IPS DF 19.7 (cell line): ENCODE measurements around the gene ACBD7.

Experiments used
- DNase-seq: peaks from one replicate; pipeline ENCODE4 v3.0.0-alpha.2; 2013; ENCODE audit warnings: low read depth, low spot score

The ACBD7 gene

GRCh38 chr10:15088428-15089261, at the start of gene ACBD7:
TSS of gene ACBD7 (minus strand) at chr10:15088776. CDS start at chr10:15088728, 48 bp downstream.
- DNase-seq, result no peak

- no peak for DNase-seq
Measured at GRCh38 chr10:15137636-15138035, 49.1 kb upstream of the ACBD7 start.

- DNase-seq, result no peak
Measured at GRCh38 chr10:15137036-15137359, 48.4 kb upstream of the ACBD7 start.

GRCh38 chr10:15136129-15137035, 47.8 kb upstream of the ACBD7 start:
- DNase-seq, result no peak

- DNase-seq, result no peak
Measured at GRCh38 chr10:15131330-15131729, 42.8 kb upstream of the ACBD7 start.

GRCh38 chr10:15124908-15125307, 36.3 kb upstream of the ACBD7 start:
- DNase-seq, result no peak

GRCh38 chr10:15124190-15124589, 35.6 kb upstream of the ACBD7 start:
- no peak for DNase-seq

GRCh38 chr10:15123749-15124184, 35.2 kb upstream of the ACBD7 start:
- no peak for DNase-seq

GRCh38 chr10:15122477-15123030, 34.0 kb upstream of the ACBD7 start:
- DNase-seq, result no peak

GRCh38 chr10:15121707-15122106, 33.1 kb upstream of the ACBD7 start:
- DNase-seq, result no peak

- no peak for DNase-seq
Measured at GRCh38 chr10:15120523-15120922, 31.9 kb upstream of the ACBD7 start.

GRCh38 chr10:15118615-15119014, 30.0 kb upstream of the ACBD7 start:
- no peak for DNase-seq

GRCh38 chr10:15116225-15116624, 27.6 kb upstream of the ACBD7 start:
- no peak for DNase-seq

- no peak for DNase-seq
Measured at GRCh38 chr10:15113766-15114165, 25.2 kb upstream of the ACBD7 start.

- DNase-seq, result no peak
Measured at GRCh38 chr10:15112657-15113056, 24.1 kb upstream of the ACBD7 start.

- no peak for DNase-seq
Measured at GRCh38 chr10:15106352-15107013, 17.9 kb upstream of the ACBD7 start.

GRCh38 chr10:15103513-15103912, 14.9 kb upstream of the ACBD7 start:
- DNase-seq, result no peak

GRCh38 chr10:15099886-15100285, 11.3 kb upstream of the ACBD7 start:
- no peak for DNase-seq

- no peak for DNase-seq
Measured at GRCh38 chr10:15097011-15097812, 8.6 kb upstream of the ACBD7 start, which contains the start of gene RPP38. TSS of gene RPP38 (plus strand) at chr10:15097355. CDS start at chr10:15103315, 5,960 bp downstream.

GRCh38 chr10:15096661-15097010, 8.1 kb upstream of the ACBD7 start:
- DNase-seq, result no peak

- no peak for DNase-seq
Measured at GRCh38 chr10:15092855-15093408, 4.4 kb upstream of the ACBD7 start.
